OCI-LY7 (cell line): ENCODE data around the gene TP53I11.

Source experiments
- EZH2phosphoT487 ChIP-seq: fragments of 200-600 bp; sonication (generic); IDR thresholded peaks from 2 replicates; pipeline ENCODE4 v1.6.1; 2018; ENCODE audit warnings: low read depth, borderline replicate concordance, mild to moderate bottlenecking, mixed run types, antibody characterized with exemption, low read length, moderate library complexity, mixed read lengths
- TF ChIP-seq, protein P1 (sequence below): fragments of 200-600 bp; sonication (generic); conservative IDR thresholded peaks from 2 replicates; pipeline ENCODE4 v1.5.1; 2014; ENCODE audit warnings: mild to moderate bottlenecking, antibody characterized with exemption, low read length, moderate library complexity, mixed read lengths

DNA sequence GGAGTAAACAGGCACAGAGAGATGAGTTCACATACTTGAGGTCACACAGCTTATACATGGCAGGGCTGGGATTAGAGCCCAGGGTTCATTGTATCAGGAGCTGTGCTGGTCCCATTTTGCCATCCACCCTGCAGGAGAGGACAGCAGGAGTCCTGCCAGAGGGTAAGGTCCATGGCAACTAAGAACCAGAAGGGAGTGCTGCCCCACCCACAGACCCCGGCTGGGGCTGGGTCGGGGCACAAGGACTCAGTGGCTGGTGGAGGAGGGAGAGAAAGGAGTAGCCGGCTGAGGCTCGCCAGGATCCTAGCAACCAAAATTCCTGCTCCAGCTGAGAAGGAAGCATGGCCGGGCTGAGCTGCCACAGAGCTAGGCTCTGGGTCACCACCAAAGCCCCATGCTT, 25.9 kb upstream of the TP53I11 start:
- TF ChIP-seq, protein P1, sequence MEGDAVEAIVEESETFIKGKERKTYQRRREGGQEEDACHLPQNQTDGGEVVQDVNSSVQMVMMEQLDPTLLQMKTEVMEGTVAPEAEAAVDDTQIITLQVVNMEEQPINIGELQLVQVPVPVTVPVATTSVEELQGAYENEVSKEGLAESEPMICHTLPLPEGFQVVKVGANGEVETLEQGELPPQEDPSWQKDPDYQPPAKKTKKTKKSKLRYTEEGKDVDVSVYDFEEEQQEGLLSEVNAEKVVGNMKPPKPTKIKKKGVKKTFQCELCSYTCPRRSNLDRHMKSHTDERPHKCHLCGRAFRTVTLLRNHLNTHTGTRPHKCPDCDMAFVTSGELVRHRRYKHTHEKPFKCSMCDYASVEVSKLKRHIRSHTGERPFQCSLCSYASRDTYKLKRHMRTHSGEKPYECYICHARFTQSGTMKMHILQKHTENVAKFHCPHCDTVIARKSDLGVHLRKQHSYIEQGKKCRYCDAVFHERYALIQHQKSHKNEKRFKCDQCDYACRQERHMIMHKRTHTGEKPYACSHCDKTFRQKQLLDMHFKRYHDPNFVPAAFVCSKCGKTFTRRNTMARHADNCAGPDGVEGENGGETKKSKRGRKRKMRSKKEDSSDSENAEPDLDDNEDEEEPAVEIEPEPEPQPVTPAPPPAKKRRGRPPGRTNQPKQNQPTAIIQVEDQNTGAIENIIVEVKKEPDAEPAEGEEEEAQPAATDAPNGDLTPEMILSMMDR, result no peak
- no peak for TF ChIP-seq EZH2phosphoT487
